ENCODE results near the gene GPRC5D.

DNA sequence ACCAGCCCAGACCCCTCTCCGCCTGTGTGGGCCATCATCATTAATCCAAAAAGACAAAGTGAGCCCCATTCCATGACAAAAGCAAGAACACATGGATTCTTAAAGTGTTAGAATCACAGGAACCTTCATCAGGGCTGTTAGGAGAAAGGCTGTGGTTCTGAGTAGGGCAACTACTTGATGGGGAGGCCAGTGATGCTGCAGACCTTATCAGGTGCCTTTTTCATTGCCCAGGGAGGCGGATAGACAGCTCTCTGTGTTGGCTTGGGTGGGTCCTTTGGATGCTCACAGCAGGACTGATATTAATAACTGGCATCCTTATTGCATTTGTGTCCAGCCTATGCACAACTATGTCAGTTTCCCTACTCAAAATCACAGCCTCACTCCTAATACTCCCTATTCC is 45.8 kb upstream of the GPRC5D start:
- TF ChIP-seq, protein P1, sequence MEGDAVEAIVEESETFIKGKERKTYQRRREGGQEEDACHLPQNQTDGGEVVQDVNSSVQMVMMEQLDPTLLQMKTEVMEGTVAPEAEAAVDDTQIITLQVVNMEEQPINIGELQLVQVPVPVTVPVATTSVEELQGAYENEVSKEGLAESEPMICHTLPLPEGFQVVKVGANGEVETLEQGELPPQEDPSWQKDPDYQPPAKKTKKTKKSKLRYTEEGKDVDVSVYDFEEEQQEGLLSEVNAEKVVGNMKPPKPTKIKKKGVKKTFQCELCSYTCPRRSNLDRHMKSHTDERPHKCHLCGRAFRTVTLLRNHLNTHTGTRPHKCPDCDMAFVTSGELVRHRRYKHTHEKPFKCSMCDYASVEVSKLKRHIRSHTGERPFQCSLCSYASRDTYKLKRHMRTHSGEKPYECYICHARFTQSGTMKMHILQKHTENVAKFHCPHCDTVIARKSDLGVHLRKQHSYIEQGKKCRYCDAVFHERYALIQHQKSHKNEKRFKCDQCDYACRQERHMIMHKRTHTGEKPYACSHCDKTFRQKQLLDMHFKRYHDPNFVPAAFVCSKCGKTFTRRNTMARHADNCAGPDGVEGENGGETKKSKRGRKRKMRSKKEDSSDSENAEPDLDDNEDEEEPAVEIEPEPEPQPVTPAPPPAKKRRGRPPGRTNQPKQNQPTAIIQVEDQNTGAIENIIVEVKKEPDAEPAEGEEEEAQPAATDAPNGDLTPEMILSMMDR (IDR thresholded peaks at IDR 0.05 in 2 of 3, conservative IDR thresholded peaks at IDR 0.05 in 1 of 3; ENCODE audit: insufficient read depth in 2 of 3, low read depth in 1 of 3, low read length in 3 of 3): no peak
- TF ChIP-seq RB1 (IDR thresholded peaks at IDR 0.05; ENCODE audit: low read depth): no peak
- no peak for TF ChIP-seq STAG1 (CRISPR knock-in tag; IDR thresholded peaks at IDR 0.05; ENCODE audit: borderline replicate concordance)
- TF ChIP-seq MBD2 (IDR thresholded peaks at IDR 0.05; ENCODE audit: borderline replicate concordance, low read depth): no peak
- TF ChIP-seq JUN (IDR thresholded peaks at IDR 0.05; ENCODE audit: borderline replicate concordance, low read depth, low read length): no peak
- TF ChIP-seq JUN (CRISPR knock-in tag; IDR thresholded peaks at IDR 0.05; ENCODE audit: borderline replicate concordance): no peak
- TF ChIP-seq, protein P2, sequence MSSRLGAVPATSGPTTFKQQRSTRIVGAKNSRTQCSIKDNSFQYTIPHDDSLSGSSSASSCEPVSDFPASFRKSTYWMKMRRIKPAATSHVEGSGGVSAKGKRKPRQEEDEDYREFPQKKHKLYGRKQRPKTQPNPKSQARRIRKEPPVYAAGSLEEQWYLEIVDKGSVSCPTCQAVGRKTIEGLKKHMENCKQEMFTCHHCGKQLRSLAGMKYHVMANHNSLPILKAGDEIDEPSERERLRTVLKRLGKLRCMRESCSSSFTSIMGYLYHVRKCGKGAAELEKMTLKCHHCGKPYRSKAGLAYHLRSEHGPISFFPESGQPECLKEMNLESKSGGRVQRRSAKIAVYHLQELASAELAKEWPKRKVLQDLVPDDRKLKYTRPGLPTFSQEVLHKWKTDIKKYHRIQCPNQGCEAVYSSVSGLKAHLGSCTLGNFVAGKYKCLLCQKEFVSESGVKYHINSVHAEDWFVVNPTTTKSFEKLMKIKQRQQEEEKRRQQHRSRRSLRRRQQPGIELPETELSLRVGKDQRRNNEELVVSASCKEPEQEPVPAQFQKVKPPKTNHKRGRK (tag; IDR thresholded peaks at IDR 0.05): no peak
- TF ChIP-seq MXI1 (IDR thresholded peaks at IDR 0.05; ENCODE audit: low read depth, low read length): no peak
- TF ChIP-seq HDAC2 (IDR thresholded peaks at IDR 0.05): no peak
- TF ChIP-seq FOXK1 (CRISPR knock-in tag; IDR thresholded peaks at IDR 0.05; ENCODE audit: borderline replicate concordance): no peak
